ENCODE data around the gene AUNIP. TPM values are rescaled to one million over a fixed set of nuclear protein-coding genes. Genes with fewer than 3 reads are reported as not detected.

The AUNIP gene
- total RNA-seq, 1 experiment from 2014 or later, result 12.1 TPM

GRCh38 chr1:25836695-25837094 lies 22.6 kb downstream of the AUNIP start:
- no peak overlapping the region for H3K4me3 ChIP-seq (replicated peaks in 1 of 2; ENCODE audit: low read depth in 1 of 2, low read length in 2 of 2)
- no peak overlapping the region for H2AFZ ChIP-seq (ENCODE audit: low read depth, low read length, poor library complexity, severe bottlenecking)
- no peak overlapping the region for H3K4me2 ChIP-seq (ENCODE audit: low read length)
- BruUV-seq (replicated peaks), result no TSS peak
- ATAC-seq (no peak), DNase-seq (ENCODE audit: low read depth, low spot score) (no peak)
- peaks cover 20 to 28% of the 10 kb centered on the region in 2 experiments for H3K36me3 ChIP-seq (ENCODE audit: control insufficient read depth in 1 of 2, insufficient read depth in 2 of 2, low read length in 2 of 2)
- H4K20me1 ChIP-seq (ENCODE audit: insufficient read depth), result no peaks in the 10 kb centered on the region; the same call in 1 of the 2 replicates
- no peak for TF ChIP-seq SIN3A (IDR thresholded peaks at IDR 0.05; ENCODE audit: low read depth)
- no peak for TF ChIP-seq EZH2phosphoT487 (IDR thresholded peaks at IDR 0.05; ENCODE audit: borderline replicate concordance)
- TF ChIP-seq, protein P1, sequence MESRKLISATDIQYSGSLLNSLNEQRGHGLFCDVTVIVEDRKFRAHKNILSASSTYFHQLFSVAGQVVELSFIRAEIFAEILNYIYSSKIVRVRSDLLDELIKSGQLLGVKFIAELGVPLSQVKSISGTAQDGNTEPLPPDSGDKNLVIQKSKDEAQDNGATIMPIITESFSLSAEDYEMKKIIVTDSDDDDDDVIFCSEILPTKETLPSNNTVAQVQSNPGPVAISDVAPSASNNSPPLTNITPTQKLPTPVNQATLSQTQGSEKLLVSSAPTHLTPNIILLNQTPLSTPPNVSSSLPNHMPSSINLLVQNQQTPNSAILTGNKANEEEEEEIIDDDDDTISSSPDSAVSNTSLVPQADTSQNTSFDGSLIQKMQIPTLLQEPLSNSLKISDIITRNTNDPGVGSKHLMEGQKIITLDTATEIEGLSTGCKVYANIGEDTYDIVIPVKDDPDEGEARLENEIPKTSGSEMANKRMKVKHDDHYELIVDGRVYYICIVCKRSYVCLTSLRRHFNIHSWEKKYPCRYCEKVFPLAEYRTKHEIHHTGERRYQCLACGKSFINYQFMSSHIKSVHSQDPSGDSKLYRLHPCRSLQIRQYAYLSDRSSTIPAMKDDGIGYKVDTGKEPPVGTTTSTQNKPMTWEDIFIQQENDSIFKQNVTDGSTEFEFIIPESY (IDR thresholded peaks at IDR 0.05; ENCODE audit: extremely low read depth, insufficient replicate concordance, low read length), result no peak
- TF ChIP-seq TCF7L2 (IDR thresholded peaks at IDR 0.05; ENCODE audit: borderline replicate concordance, extremely low read depth, insufficient read depth, insufficient read length), result no peak
- no peak for TF ChIP-seq SP1 (IDR thresholded peaks at IDR 0.05; ENCODE audit: low read depth)
- no peak for TF ChIP-seq CBX3 (IDR thresholded peaks at IDR 0.05; ENCODE audit: low read depth)
- no peak for TF ChIP-seq ZFX (IDR thresholded peaks at IDR 0.05)
- TF ChIP-seq POLR2A (IDR thresholded peaks at IDR 0.05; ENCODE audit: borderline replicate concordance, extremely low read depth, insufficient read depth, insufficient read length), result no peak
- no peak for TF ChIP-seq REST (IDR thresholded peaks at IDR 0.05; ENCODE audit: low read depth)
- TF ChIP-seq EZH2 (IDR thresholded peaks at IDR 0.05), result no peak
- POLR2A ChIA-PET, result interaction anchor here (1.5 kb wide), 1 partner anchor 13 kb away, joined by 3 read pairs; no protein-coding TSS in a partner anchor
- no peak overlapping the region for H3K27ac ChIP-seq (ENCODE audit: low read depth, low read length)
- RAD21 ChIA-PET (ENCODE audit: low non-redundant PET in 1 of 2, low total read pairs in 2 of 2, uncharacterized antibody in 2 of 2, unreplicated experiment in 2 of 2), result interaction anchor here in 1 of 2 experiments (1.0 kb wide), 1 partner anchor 54 kb away, joined by 3 read pairs; no protein-coding TSS in a partner anchor
- no peak overlapping the region for H3K9ac ChIP-seq (ENCODE audit: low read length)
- peaks cover 92% of the 10 kb centered on the region for H3K79me2 ChIP-seq (ENCODE audit: insufficient read depth, low read length)
- CTCF ChIA-PET, result interaction anchor here (0.7 to 1.3 kb wide), 8 partner anchors 9 to 555 kb away, joined by 3 to 7 read pairs (median 4); partner anchors contain the start of genes MTFR1L, PAFAH2 and PAQR7
- peaks cover 0 to 3% of the 10 kb centered on the region in 2 experiments; a peak in 1 of 4 replicates for H3K4me1 ChIP-seq (ENCODE audit: control insufficient read depth in 1 of 2, insufficient read depth in 2 of 2, low read length in 2 of 2)
- intact Hi-C loops (cut with micrococcal nuclease), result loop anchor here (1.0 kb wide), 2 partner anchors 54 to 162 kb away; partner anchors contain the start of gene PAFAH2
- H3K27me3 ChIP-seq (ENCODE audit: insufficient read depth, low read length), result no peaks in the 10 kb centered on the region
- no peaks in the 10 kb centered on the region for H3K9me2 ChIP-seq (ENCODE audit: insufficient read depth)
- H3K9me3 ChIP-seq (ENCODE audit: control insufficient read depth in 1 of 2, insufficient read depth in 1 of 2, low read depth in 1 of 2, low read length in 2 of 2), result no peaks in the 10 kb centered on the region

Data from HCT116 (cell line).